ENCODE measurements around the gene KRT27.
A peak's percentile ranks its signal among the peaks of the same experiment; 100 is the strongest.

Gene KRT27

GRCh38 chr17:40809721-40810421 lies 27.5 kb upstream of the KRT27 start:
- no peak for DNase-seq

GRCh38 chr17:40806131-40806530 lies 23.8 kb upstream of the KRT27 start:
- DNase-seq = no peak

GRCh38 chr17:40803617-40804082 lies 21.3 kb upstream of the KRT27 start:
- DNase-seq = peak; percentile 44

- no peak for DNase-seq
These were observed 18.8 kb upstream of the KRT27 start for GRCh38 chr17:40801157-40801556.

GRCh38 chr17:40800381-40800780 lies 18.0 kb upstream of the KRT27 start:
- DNase-seq = no peak

- no peak for DNase-seq
These were observed 17.5 kb upstream of the KRT27 start, which contains the start of gene KRT28 for GRCh38 chr17:40799859-40800258. Gene KRT28 (minus strand): TSS chr17:40799959. CDS start chr17:40799893, 66 bp downstream.

- DNase-seq = no peak
These were observed 14.5 kb upstream of the KRT27 start for GRCh38 chr17:40796846-40797245.

GRCh38 chr17:40795019-40795667 lies 12.8 kb upstream of the KRT27 start:
- DNase-seq = no peak

- DNase-seq = no peak
These were observed 12.1 kb upstream of the KRT27 start for GRCh38 chr17:40794466-40794865.

GRCh38 chr17:40793832-40794231 lies 11.5 kb upstream of the KRT27 start:
- no peak for DNase-seq

GRCh38 chr17:40791787-40792436 lies 9.6 kb upstream of the KRT27 start:
- DNase-seq = no peak

- DNase-seq = no peak
These were observed 8.8 kb upstream of the KRT27 start for GRCh38 chr17:40791111-40791510.

GRCh38 chr17:40779181-40779909 lies 3.0 kb downstream of the KRT27 start:
- peak; percentile 47 for DNase-seq

GRCh38 chr17:40778461-40778860 lies 3.9 kb downstream of the KRT27 start:
- DNase-seq = no peak

GRCh38 chr17:40777971-40778370 lies 4.4 kb downstream of the KRT27 start:
- DNase-seq = no peak

GRCh38 chr17:40777459-40777858 lies 4.9 kb downstream of the KRT27 start:
- DNase-seq = no peak

GRCh38 chr17:40775945-40776344 lies 6.4 kb downstream of the KRT27 start:
- no peak for DNase-seq

GRCh38 chr17:40772101-40772500 lies 10.2 kb downstream of the KRT27 start, which contains the start of gene KRT26:
Gene KRT26 (minus strand): TSS chr17:40772201. CDS start chr17:40772113, 88 bp downstream.
- no peak for DNase-seq

GRCh38 chr17:40765657-40766056 lies 16.7 kb downstream of the KRT27 start:
- DNase-seq = no peak

- DNase-seq = no peak
These were observed 18.6 kb downstream of the KRT27 start for GRCh38 chr17:40763752-40764151.

GRCh38 chr17:40760105-40761016 lies 22.0 kb downstream of the KRT27 start:
- DNase-seq = no peak

All from right kidney (tissue), 1 donor.